Measurements from ENCODE around the gene RNASEL. TPM values are rescaled to one million over a fixed set of nuclear protein-coding genes. Genes with fewer than 3 reads are reported as not detected.

RNASEL gene
- total and polyA plus RNA-seq, 2 of the 4 experiments (the other 2 are of a cell fraction): 2.5 to 6.5 TPM

DNA sequence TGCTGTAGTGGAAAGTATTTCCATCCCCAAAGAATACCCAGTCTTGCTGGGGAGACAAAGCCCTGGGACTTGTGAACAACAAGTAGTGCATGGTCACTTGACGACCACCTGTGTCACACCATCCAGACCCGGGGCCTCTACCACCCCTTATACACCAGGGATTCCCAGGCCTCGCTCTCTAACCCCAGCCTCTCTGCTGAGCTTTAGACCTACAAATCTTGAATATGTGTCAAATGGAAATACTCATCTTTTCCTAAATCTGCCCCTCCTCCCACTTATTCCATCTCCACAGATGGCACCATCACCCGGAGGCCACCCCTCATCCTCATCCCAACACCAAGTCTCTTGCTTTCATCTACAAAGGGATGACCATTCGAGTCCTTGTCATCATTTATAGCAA lies 875 bp upstream of the RNASEL start:
- peaks cover 1% of the 10 kb centered on the region; the same call in 1 of the 2 replicates for H3K36me3 ChIP-seq (ENCODE audit: control insufficient read depth, insufficient read depth, low read length)
- H3K4ac ChIP-seq (ENCODE audit: low read depth, low read length): no peak overlapping the region
- H2BK20ac ChIP-seq (ENCODE audit: low read depth, low read length): no peak overlapping the region
- H2AK9ac ChIP-seq (replicated peaks; ENCODE audit: low read depth, low read length, poor library complexity): no peak overlapping the region
- no peaks in the 10 kb centered on the region for H4K20me1 ChIP-seq (ENCODE audit: insufficient read depth, low read length)
- H2BK5ac ChIP-seq (ENCODE audit: low read depth, low read length, poor library complexity, severe bottlenecking): no peak overlapping the region
- no CpG with 5 or more reads among the region's 5 CpGs for WGBS, 2 experiments (ENCODE audit: extremely low coverage in 2 of 2, insufficient read length in 1 of 2)
- no peak overlapping the region for H3K56ac ChIP-seq (ENCODE audit: extremely low read depth, insufficient read depth, low read length)
- H3K27me3 ChIP-seq (ENCODE audit: control insufficient read depth, insufficient read depth, low read length): peaks cover 6% of the 10 kb centered on the region; the same call in 1 of the 2 replicates
- no peak overlapping the region for H4K91ac ChIP-seq (ENCODE audit: insufficient read depth, low read depth, low read length)
- no peak overlapping the region for H2AFZ ChIP-seq (replicated peaks; ENCODE audit: low read length, poor library complexity)
- H4K5ac ChIP-seq (ENCODE audit: low read depth, low read length): no peak overlapping the region
- no peak overlapping the region for H4K8ac ChIP-seq (ENCODE audit: low read depth in 2 of 2, low read length in 2 of 2)
- no peaks in the 10 kb centered on the region; the same call in 1 of the 2 replicates for H3K4me1 ChIP-seq (ENCODE audit: control insufficient read depth, insufficient read depth, low read length)
- TF ChIP-seq FOS (IDR thresholded peaks at IDR 0.05; ENCODE audit: low read depth, low read length): no peak
- no peak for TF ChIP-seq POLR2A (IDR thresholded peaks at IDR 0.05; ENCODE audit: low read depth, low read length)
- no peak for TF ChIP-seq RAD21 (IDR thresholded peaks at IDR 0.05; ENCODE audit: low read length)
- no peak for TF ChIP-seq MXI1 (IDR thresholded peaks at IDR 0.05; ENCODE audit: borderline replicate concordance, low read depth, low read length)
- no peak for TF ChIP-seq RFX5 (IDR thresholded peaks at IDR 0.05; ENCODE audit: low read depth, low read length)
- TF ChIP-seq SMC3 (IDR thresholded peaks at IDR 0.05; ENCODE audit: low read depth, low read length): no peak
- no peak for TF ChIP-seq NFE2L2 (IDR thresholded peaks at IDR 0.05; ENCODE audit: low read depth, low read length)
- no peak for TF ChIP-seq MAZ (IDR thresholded peaks at IDR 0.05; ENCODE audit: borderline replicate concordance, low read depth, low read length)
- TF ChIP-seq, protein P1, sequence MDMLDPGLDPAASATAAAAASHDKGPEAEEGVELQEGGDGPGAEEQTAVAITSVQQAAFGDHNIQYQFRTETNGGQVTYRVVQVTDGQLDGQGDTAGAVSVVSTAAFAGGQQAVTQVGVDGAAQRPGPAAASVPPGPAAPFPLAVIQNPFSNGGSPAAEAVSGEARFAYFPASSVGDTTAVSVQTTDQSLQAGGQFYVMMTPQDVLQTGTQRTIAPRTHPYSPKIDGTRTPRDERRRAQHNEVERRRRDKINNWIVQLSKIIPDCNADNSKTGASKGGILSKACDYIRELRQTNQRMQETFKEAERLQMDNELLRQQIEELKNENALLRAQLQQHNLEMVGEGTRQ (IDR thresholded peaks at IDR 0.05; ENCODE audit: low read depth, low read length): no peak
- TF ChIP-seq, protein P2, sequence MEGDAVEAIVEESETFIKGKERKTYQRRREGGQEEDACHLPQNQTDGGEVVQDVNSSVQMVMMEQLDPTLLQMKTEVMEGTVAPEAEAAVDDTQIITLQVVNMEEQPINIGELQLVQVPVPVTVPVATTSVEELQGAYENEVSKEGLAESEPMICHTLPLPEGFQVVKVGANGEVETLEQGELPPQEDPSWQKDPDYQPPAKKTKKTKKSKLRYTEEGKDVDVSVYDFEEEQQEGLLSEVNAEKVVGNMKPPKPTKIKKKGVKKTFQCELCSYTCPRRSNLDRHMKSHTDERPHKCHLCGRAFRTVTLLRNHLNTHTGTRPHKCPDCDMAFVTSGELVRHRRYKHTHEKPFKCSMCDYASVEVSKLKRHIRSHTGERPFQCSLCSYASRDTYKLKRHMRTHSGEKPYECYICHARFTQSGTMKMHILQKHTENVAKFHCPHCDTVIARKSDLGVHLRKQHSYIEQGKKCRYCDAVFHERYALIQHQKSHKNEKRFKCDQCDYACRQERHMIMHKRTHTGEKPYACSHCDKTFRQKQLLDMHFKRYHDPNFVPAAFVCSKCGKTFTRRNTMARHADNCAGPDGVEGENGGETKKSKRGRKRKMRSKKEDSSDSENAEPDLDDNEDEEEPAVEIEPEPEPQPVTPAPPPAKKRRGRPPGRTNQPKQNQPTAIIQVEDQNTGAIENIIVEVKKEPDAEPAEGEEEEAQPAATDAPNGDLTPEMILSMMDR (conservative IDR thresholded peaks at IDR 0.05; ENCODE audit: low read depth, low read length): no peak
- TF ChIP-seq CHD1 (IDR thresholded peaks at IDR 0.05; ENCODE audit: low read depth, low read length): no peak
- TF ChIP-seq MAFK (IDR thresholded peaks at IDR 0.05; ENCODE audit: low read depth, low read length): no peak
- H3K4me2 ChIP-seq (ENCODE audit: low read depth, low read length): no peak overlapping the region
- no peak overlapping the region for H2AK5ac ChIP-seq (ENCODE audit: low read depth, low read length)
- H2BK120ac ChIP-seq (ENCODE audit: low read depth, low read length): no peak overlapping the region
- POLR2A ChIA-PET (ENCODE audit: unreplicated experiment): no interaction called here
- no peak overlapping the region for H3K4me3 ChIP-seq (ENCODE audit: insufficient read depth, low read depth, low read length)
- H2BK15ac ChIP-seq (ENCODE audit: low read depth, low read length): no peak overlapping the region
- DNase-seq (no peak), ATAC-seq (ENCODE audit: low read depth) (no peak)
- H3K18ac ChIP-seq (ENCODE audit: low read depth, low read length): no peak overlapping the region
- no TSS peak for BruUV-seq (replicated peaks)
- dilution Hi-C loops (cut with HindIII; ENCODE audit: low sequenced_read_pairs, unreplicated experiment) (no loop called here), in situ Hi-C loops (cut with MboI; ENCODE audit: low sequenced_read_pairs) (no loop called here), intact Hi-C loops (cut with micrococcal nuclease) (loop anchor here (10.0 kb wide), 1 partner anchor 505 kb away; no protein-coding TSS in a partner anchor)
- no peaks in the 10 kb centered on the region for H3K9me1 ChIP-seq (ENCODE audit: insufficient read depth, low read length)
- no peak overlapping the region for H3K9ac ChIP-seq (ENCODE audit: low read depth, low read length)
- no peak overlapping the region for H3K23ac ChIP-seq (ENCODE audit: low read depth, low read length)
- no peaks in the 10 kb centered on the region for H3K9me3 ChIP-seq (ENCODE audit: control insufficient read depth, insufficient read depth, low read length)
- H3K27ac ChIP-seq (ENCODE audit: insufficient read depth, low read length): no peak overlapping the region
- H3K14ac ChIP-seq (replicated peaks; ENCODE audit: low read depth, low read length): no peak overlapping the region
- CTCF ChIA-PET: no interaction called here
- no peaks in the 10 kb centered on the region for H3K79me1 ChIP-seq (ENCODE audit: low read depth in 1 of 2, low read length in 2 of 2)
